Activated CD4-positive, alpha-beta T cell treated with anti-CD3 and anti-CD28 coated beads for 36 hours (primary cell): ENCODE results near the gene HSPA8. TPM values are rescaled to one million over a fixed set of nuclear protein-coding genes. Genes with fewer than 3 reads are reported as not detected.

Source experiments
- ATAC-seq: fragments of 200-7000 bp; cut with Tn5 transposase; one replicate; pipeline ENCODE4 v1.10.0; 2021; ENCODE audit warnings: mild to moderate bottlenecking, moderate library complexity
- CTCF ChIA-PET: fragments of 350-600 bp; sonication (Branson Sonifier 250); formaldehyde crosslinking; loops from one replicate; lab custom pipeline; 2021; ENCODE audit warnings: antibody characterized with exemption; lab: Charles Lee
- POLR2A ChIA-PET: fragments of 350-600 bp; sonication (Branson Sonifier 250); formaldehyde crosslinking; loops from one replicate; lab custom pipeline; 2021; ENCODE audit warnings: antibody characterized with exemption, inconsistent platforms; lab: Charles Lee
- DNase-seq: peaks from one replicate; pipeline ENCODE4 v3.0.0-alpha.2; 2020
- H3K27ac Mint-ChIP-seq: one replicate; pipeline ENCODE4 v1.8.0; 2021; ENCODE audit warnings: mixed read lengths
- H3K27me3 Mint-ChIP-seq: one replicate; pipeline ENCODE4 v1.8.0; 2021; ENCODE audit warnings: mixed read lengths
- H3K36me3 Mint-ChIP-seq: one replicate; pipeline ENCODE4 v1.8.0; 2021; ENCODE audit warnings: low read depth, mixed read lengths
- H3K4me1 Mint-ChIP-seq: one replicate; pipeline ENCODE4 v1.8.0; 2021; ENCODE audit warnings: mixed read lengths
- H3K4me3 Mint-ChIP-seq: one replicate; pipeline ENCODE4 v1.8.0; 2021; ENCODE audit warnings: mild to moderate bottlenecking, moderate library complexity, mixed read lengths
- H3K9me3 Mint-ChIP-seq: one replicate; pipeline ENCODE4 v1.8.0; 2021; ENCODE audit warnings: low read depth, mixed read lengths
- intact Hi-C, 2 experiments: fragments of 100-400 bp; cut with DNase I in 1 of 2; cut with micrococcal nuclease in 1 of 2; formaldehyde crosslinking; loops; one replicate each; pipeline versions ENCODE4 v1.14.2 to v1.15.1; 2022 to 2024; cut with DNase I, micrococcal nuclease
- total RNA-seq, 2 experiments: library from RNA; stranded (reverse); gene quantifications; one replicate each; pipeline ENCODE4 v1.2.3, GENCODE V29; 2021

HSPA8 gene
- total RNA-seq, 2 experiments from 2014 or later: 2,604 to 3,375 TPM

DNA sequence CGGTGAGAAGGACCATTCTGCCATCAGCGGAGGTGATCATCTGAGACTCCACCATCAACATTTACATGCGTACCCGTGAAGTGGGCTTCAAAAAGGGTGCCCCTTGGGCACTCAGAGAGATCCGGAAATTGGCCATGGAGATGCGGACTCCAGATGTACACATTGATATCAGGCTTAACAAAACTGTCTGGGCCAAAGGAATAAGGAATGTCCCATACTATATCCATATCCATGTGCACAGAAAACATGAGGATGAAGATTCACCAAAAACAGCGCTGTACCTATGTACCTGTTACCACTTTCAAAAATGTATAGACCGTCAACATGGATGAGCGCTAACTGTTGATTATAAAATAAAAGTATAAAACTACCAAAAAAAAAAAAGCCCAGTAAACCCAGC lies 10.8 kb downstream of the HSPA8 start:
- Mint-ChIP-seq H3K4me1 (peaks cover 5% of the 10 kb centered on the region), H3K27ac (no peak overlapping the region), H3K9me3 (no peaks in the 10 kb centered on the region), H3K4me3 (no peak overlapping the region), H3K27me3 (no peaks in the 10 kb centered on the region), H3K36me3 (peaks cover 12% of the 10 kb centered on the region)
- intact Hi-C loops: no loop called here
- ChIA-PET CTCF (no interaction called here), POLR2A (no interaction called here)
- ATAC-seq: no peak
- DNase-seq: no peak

- Mint-ChIP-seq H3K36me3 (no peaks in the 10 kb centered on the region), H3K4me3 (no peak overlapping the region), H3K4me1 (no peaks in the 10 kb centered on the region), H3K9me3 (no peaks in the 10 kb centered on the region), H3K27me3 (no peaks in the 10 kb centered on the region), H3K27ac (no peak overlapping the region)
- intact Hi-C loops: no loop called here
- DNase-seq: no peak
- ChIA-PET POLR2A (no interaction called here), CTCF (interaction anchor here (0.6 to 4.7 kb wide), 8 partner anchors 6 to 1833 kb away, joined by 3 to 34 read pairs (median 4); partner anchors contain the start of gene HSPA8)
- ATAC-seq: no peak
These were observed 14.0 kb downstream of the HSPA8 start for GRCh38 chr11:123047947-123048293.

GRCh38 chr11:123047266-123047946 lies 14.5 kb downstream of the HSPA8 start:
- ATAC-seq (no peak), DNase-seq (no peak)
- Mint-ChIP-seq H3K27ac (no peak overlapping the region), H3K36me3 (no peaks in the 10 kb centered on the region), H3K4me1 (no peaks in the 10 kb centered on the region), H3K27me3 (no peaks in the 10 kb centered on the region), H3K4me3 (no peak overlapping the region), H3K9me3 (no peaks in the 10 kb centered on the region)
- intact Hi-C loops: no loop called here
- CTCF ChIA-PET: interaction anchor here (0.6 to 4.7 kb wide), 9 partner anchors 7 to 1834 kb away, joined by 3 to 34 read pairs (median 4); partner anchors contain the start of gene HSPA8
- POLR2A ChIA-PET: interaction anchor here (0.5 to 1.2 kb wide), 2 partner anchors 8 to 216 kb away, joined by 3 to 12 read pairs; no protein-coding TSS in a partner anchor

DNA sequence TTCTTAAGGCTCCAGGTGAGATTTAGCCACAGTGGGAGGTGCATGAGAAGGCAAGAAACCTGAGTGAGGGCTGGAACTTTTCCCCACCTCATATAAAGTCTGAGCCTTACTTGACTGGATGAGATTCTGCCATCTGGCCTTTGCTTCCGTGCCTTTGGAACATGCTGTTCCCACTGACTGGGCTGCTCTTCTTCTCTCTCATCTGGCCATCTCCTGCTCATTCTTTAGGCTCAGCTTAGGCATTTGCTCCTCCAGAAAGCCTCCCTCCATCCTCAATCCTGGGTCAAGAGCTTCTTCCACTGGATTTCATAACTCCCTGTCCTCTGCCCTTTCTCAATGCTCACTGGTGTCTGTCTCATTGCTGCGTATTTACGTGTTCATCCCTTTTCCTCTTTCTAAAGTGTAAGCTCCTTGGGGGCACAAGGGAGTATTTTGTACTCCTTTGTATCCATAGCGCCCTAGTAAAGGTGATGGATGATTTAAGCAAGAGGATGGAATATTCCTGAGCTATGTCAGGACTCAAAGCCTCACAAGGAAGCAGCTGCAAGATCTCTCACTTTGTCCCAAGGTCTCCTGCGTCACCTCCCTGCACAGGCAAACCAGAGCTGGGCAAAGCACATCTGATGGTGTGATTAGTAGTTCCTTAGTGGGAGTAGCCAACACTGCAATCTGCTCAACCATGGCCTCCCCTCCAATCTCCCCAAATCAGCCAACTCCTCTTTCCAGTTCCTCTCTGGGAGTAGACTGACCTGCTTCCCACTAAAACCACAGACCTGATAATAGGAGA lies 15.3 kb downstream of the HSPA8 start:
- H3K27me3 Mint-ChIP-seq: no peaks in the 10 kb centered on the region
- no peak overlapping the region for H3K27ac Mint-ChIP-seq
- DNase-seq: no peak
- CTCF ChIA-PET: interaction anchor here (0.7 to 4.7 kb wide), 11 partner anchors 8 to 490 kb away, joined by 3 to 34 read pairs (median 3); no protein-coding TSS in a partner anchor
- no peaks in the 10 kb centered on the region for H3K36me3 Mint-ChIP-seq
- no peak for ATAC-seq
- H3K4me3 Mint-ChIP-seq: no peak overlapping the region
- POLR2A ChIA-PET: interaction anchor here (1.2 kb wide), 1 partner anchor 9 kb away, joined by 12 read pairs; no protein-coding TSS in a partner anchor
- no peaks in the 10 kb centered on the region for H3K9me3 Mint-ChIP-seq
- H3K4me1 Mint-ChIP-seq: no peaks in the 10 kb centered on the region
- intact Hi-C loops: no loop called here

DNA sequence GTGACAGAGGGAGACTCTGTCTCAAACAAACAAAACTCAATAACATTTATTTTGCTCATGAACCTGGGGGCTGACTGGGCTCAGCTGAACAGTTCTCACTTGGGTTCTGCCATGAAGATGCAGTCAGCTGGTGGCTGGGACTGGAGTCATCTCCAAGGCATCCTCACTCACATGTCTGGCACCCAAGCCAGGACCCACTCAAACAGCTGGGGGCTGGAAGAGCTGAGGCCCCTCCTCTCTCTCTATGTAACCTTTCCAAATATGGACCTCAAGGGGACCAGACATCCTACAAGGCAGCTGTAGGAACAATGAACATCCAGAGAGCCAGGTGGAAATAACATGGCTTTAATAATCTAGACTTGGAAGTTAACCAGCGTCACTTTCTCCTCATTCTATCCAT lies 16.8 kb downstream of the HSPA8 start:
- no peaks in the 10 kb centered on the region for H3K4me1 Mint-ChIP-seq
- H3K9me3 Mint-ChIP-seq: no peaks in the 10 kb centered on the region
- intact Hi-C loops: no loop called here
- no peak overlapping the region for H3K27ac Mint-ChIP-seq
- H3K36me3 Mint-ChIP-seq: no peaks in the 10 kb centered on the region
- DNase-seq (no peak), ATAC-seq (no peak)
- no peaks in the 10 kb centered on the region for H3K27me3 Mint-ChIP-seq
- ChIA-PET POLR2A (no interaction called here), CTCF (interaction anchor here (1.0 to 4.7 kb wide), 4 partner anchors 9 to 35 kb away, joined by 4 to 34 read pairs (median 6); no protein-coding TSS in a partner anchor)
- no peak overlapping the region for H3K4me3 Mint-ChIP-seq

- ATAC-seq: no peak
- intact Hi-C loops: no loop called here
- H3K9me3 Mint-ChIP-seq: no peaks in the 10 kb centered on the region
- POLR2A ChIA-PET: no interaction called here
- CTCF ChIA-PET: interaction anchor here (0.7 to 1.1 kb wide), 3 partner anchors 8 to 67 kb away, joined by 3 to 5 read pairs (median 3); no protein-coding TSS in a partner anchor
- no peak overlapping the region for H3K4me3 Mint-ChIP-seq
- no peaks in the 10 kb centered on the region for H3K4me1 Mint-ChIP-seq
- DNase-seq: no peak
- no peaks in the 10 kb centered on the region for H3K27me3 Mint-ChIP-seq
- no peaks in the 10 kb centered on the region for H3K36me3 Mint-ChIP-seq
- no peak overlapping the region for H3K27ac Mint-ChIP-seq
These were observed 20.8 kb downstream of the HSPA8 start for GRCh38 chr11:123041185-123041584.

- Mint-ChIP-seq H3K27ac (no peak overlapping the region), H3K36me3 (no peaks in the 10 kb centered on the region), H3K4me3 (no peak overlapping the region), H3K4me1 (no peaks in the 10 kb centered on the region), H3K27me3 (no peaks in the 10 kb centered on the region), H3K9me3 (no peaks in the 10 kb centered on the region)
- ATAC-seq (no peak), DNase-seq (no peak)
- POLR2A ChIA-PET: no interaction called here
- intact Hi-C loops: no loop called here
- CTCF ChIA-PET: interaction anchor here (0.6 to 1.4 kb wide), 4 partner anchors 14 to 17 kb away, joined by 3 to 5 read pairs (median 3); no protein-coding TSS in a partner anchor
These were observed 21.9 kb downstream of the HSPA8 start for GRCh38 chr11:123040111-123040432.

GRCh38 chr11:123035831-123036230 lies 26.1 kb downstream of the HSPA8 start:
- H3K4me3 Mint-ChIP-seq: no peak overlapping the region
- DNase-seq: no peak
- H3K36me3 Mint-ChIP-seq: no peaks in the 10 kb centered on the region
- no peaks in the 10 kb centered on the region for H3K9me3 Mint-ChIP-seq
- no peaks in the 10 kb centered on the region for H3K27me3 Mint-ChIP-seq
- CTCF ChIA-PET: no interaction called here
- H3K4me1 Mint-ChIP-seq: no peaks in the 10 kb centered on the region
- no peak overlapping the region for H3K27ac Mint-ChIP-seq
- intact Hi-C loops: no loop called here
- no peak for ATAC-seq
- POLR2A ChIA-PET: no interaction called here

GRCh38 chr11:123034597-123034996 lies 27.3 kb downstream of the HSPA8 start:
- intact Hi-C loops: no loop called here
- CTCF ChIA-PET: interaction anchor here (0.5 to 2.8 kb wide), 6 partner anchors 9 to 1794 kb away, joined by 3 to 16 read pairs (median 5); no protein-coding TSS in a partner anchor
- Mint-ChIP-seq H3K27me3 (no peaks in the 10 kb centered on the region), H3K27ac (no peak overlapping the region), H3K36me3 (no peaks in the 10 kb centered on the region), H3K9me3 (no peaks in the 10 kb centered on the region), H3K4me3 (no peak overlapping the region), H3K4me1 (no peaks in the 10 kb centered on the region)
- POLR2A ChIA-PET: no interaction called here
- DNase-seq (no peak), ATAC-seq (no peak)

- no peaks in the 10 kb centered on the region for H3K36me3 Mint-ChIP-seq
- DNase-seq (peak; percentile 41), ATAC-seq (no peak)
- no peak overlapping the region for H3K4me3 Mint-ChIP-seq
- H3K27me3 Mint-ChIP-seq: no peaks in the 10 kb centered on the region
- intact Hi-C loops: no loop called here
- H3K9me3 Mint-ChIP-seq: no peaks in the 10 kb centered on the region
- ChIA-PET POLR2A (no interaction called here), CTCF (interaction anchor here (0.6 to 2.8 kb wide), 10 partner anchors 8 to 174 kb away, joined by 3 to 16 read pairs (median 4); no protein-coding TSS in a partner anchor)
- no peaks in the 10 kb centered on the region for H3K4me1 Mint-ChIP-seq
- no peak overlapping the region for H3K27ac Mint-ChIP-seq
These were observed 28.0 kb downstream of the HSPA8 start for GRCh38 chr11:123033895-123034294.

GRCh38 chr11:123030517-123030916 lies 31.4 kb downstream of the HSPA8 start:
- Mint-ChIP-seq H3K27ac (no peak overlapping the region), H3K27me3 (no peaks in the 10 kb centered on the region), H3K4me3 (no peak overlapping the region), H3K4me1 (no peaks in the 10 kb centered on the region), H3K9me3 (no peaks in the 10 kb centered on the region), H3K36me3 (no peaks in the 10 kb centered on the region)
- ATAC-seq (no peak), DNase-seq (no peak)
- ChIA-PET CTCF (interaction anchor here (0.7 to 1.8 kb wide), 8 partner anchors 10 to 307 kb away, joined by 3 to 9 read pairs (median 3); no protein-coding TSS in a partner anchor), POLR2A (no interaction called here)
- intact Hi-C loops: no loop called here
